ENCODE data around the gene SULT1A3.

DNA sequence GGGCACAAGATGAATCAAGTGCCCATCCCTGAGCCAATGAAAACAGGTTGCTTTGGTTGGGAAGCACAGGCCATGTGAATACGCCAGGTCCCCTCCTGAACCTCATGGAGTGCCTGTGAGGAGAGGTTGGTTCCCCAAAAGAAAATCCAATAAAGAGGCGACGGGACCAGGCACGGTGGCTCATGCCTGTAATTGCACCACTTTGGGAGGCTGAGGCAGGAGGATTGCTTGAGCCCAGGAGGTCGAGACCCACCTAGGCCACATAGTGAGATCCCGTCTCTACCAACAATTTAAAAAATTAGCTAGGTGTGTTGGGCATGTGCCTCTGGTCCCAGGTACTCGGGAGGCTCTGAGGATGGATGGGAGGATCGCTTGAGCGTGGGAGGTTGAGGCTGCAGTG lies 19.1 kb upstream of the SULT1A3 start:
- TF ChIP-seq, protein P1, sequence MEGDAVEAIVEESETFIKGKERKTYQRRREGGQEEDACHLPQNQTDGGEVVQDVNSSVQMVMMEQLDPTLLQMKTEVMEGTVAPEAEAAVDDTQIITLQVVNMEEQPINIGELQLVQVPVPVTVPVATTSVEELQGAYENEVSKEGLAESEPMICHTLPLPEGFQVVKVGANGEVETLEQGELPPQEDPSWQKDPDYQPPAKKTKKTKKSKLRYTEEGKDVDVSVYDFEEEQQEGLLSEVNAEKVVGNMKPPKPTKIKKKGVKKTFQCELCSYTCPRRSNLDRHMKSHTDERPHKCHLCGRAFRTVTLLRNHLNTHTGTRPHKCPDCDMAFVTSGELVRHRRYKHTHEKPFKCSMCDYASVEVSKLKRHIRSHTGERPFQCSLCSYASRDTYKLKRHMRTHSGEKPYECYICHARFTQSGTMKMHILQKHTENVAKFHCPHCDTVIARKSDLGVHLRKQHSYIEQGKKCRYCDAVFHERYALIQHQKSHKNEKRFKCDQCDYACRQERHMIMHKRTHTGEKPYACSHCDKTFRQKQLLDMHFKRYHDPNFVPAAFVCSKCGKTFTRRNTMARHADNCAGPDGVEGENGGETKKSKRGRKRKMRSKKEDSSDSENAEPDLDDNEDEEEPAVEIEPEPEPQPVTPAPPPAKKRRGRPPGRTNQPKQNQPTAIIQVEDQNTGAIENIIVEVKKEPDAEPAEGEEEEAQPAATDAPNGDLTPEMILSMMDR (IDR thresholded peaks at IDR 0.05): no peak
- TF ChIP-seq POLR2A (IDR thresholded peaks at IDR 0.05): no peak
- no peak for TF ChIP-seq EP300 (IDR thresholded peaks at IDR 0.05)

Measured in upper lobe of left lung (tissue), 4 donors.